PC-9 (cell line): ENCODE measurements around the gene SYDE2. TPM values are rescaled to one million over a fixed set of nuclear protein-coding genes. Genes with fewer than 3 reads are reported as not detected.

Experiments
- BruUV-seq: library from RNA; stranded (reverse); fragments of 400-500 nt; replicated peaks from 2 replicates; lab custom pipeline; 2021; lab: Mats Ljungman, UMichigan
- CTCF ChIA-PET: fragments of 300-600 bp; sonication (Branson Sonifier 250); formaldehyde crosslinking; loops from one replicate; lab custom pipeline; 2022; ENCODE audit warnings: antibody characterized with exemption; lab: Charles Lee
- POLR2A ChIA-PET: fragments of 300-600 bp; sonication (Branson Sonifier 250); formaldehyde crosslinking; loops from one replicate; lab custom pipeline; 2022; ENCODE audit warnings: antibody characterized with exemption; ENCODE audit not compliant: unreplicated experiment; lab: Charles Lee
- DNase-seq, 2 experiments: peaks; one replicate each; pipeline versions ENCODE4 v3.0.0 to v3.0.0-alpha.2; 2015 to 2022; ENCODE audit warnings: mixed read lengths in 1 of 2
- H2AFZ ChIP-seq: fragments of 200-600 bp; sonication (generic); 2 replicates; pipeline ENCODE4 v1.8.1; 2017; ENCODE audit warnings: antibody characterized with exemption
- H3F3A ChIP-seq: fragments of 200-600 bp; sonication (generic); 2 replicates; pipeline ENCODE4 v1.8.1; 2017; ENCODE audit warnings: antibody characterized with exemption, mild to moderate bottlenecking, low read depth; ENCODE audit not compliant: insufficient read depth
- H3K27ac ChIP-seq: fragments of 200-600 bp; sonication (generic); 2 replicates; pipeline ENCODE4 v1.6.1; 2016; ENCODE audit warnings: mixed run types
- H3K27me3 ChIP-seq: fragments of 200-600 bp; sonication (generic); 2 replicates; pipeline ENCODE4 v1.6.1; 2016; ENCODE audit warnings: low read depth, mixed run types; ENCODE audit not compliant: insufficient read depth
- H3K36me3 ChIP-seq: fragments of 200-600 bp; sonication (generic); 2 replicates; pipeline ENCODE4 v1.6.1; 2016; ENCODE audit warnings: low read depth, mixed run types
- H3K4me1 ChIP-seq: fragments of 200-600 bp; sonication (generic); replicated peaks from 2 replicates; pipeline ENCODE4 v1.6.1; 2016; ENCODE audit warnings: mixed run types; ENCODE audit not compliant: insufficient read depth
- H3K4me2 ChIP-seq: fragments of 200-600 bp; sonication (generic); 2 replicates; pipeline ENCODE4 v1.6.1; 2017; ENCODE audit warnings: mixed run types
- H3K4me3 ChIP-seq: fragments of 200-600 bp; sonication (generic); 2 replicates; pipeline ENCODE4 v1.6.1; 2016; ENCODE audit warnings: mixed run types
- H3K79me2 ChIP-seq: fragments of 200-600 bp; sonication (generic); 2 replicates; pipeline ENCODE4 v1.6.1; 2017; ENCODE audit warnings: low read depth, mixed run types
- H3K9me2 ChIP-seq: fragments of 200-600 bp; sonication (generic); 2 replicates; pipeline ENCODE4 v1.8.1; 2017; ENCODE audit warnings: mild to moderate bottlenecking; ENCODE audit not compliant: insufficient read depth
- H3K9me3 ChIP-seq: fragments of 200-600 bp; sonication (generic); 2 replicates; pipeline ENCODE4 v1.8.1; 2016; ENCODE audit warnings: low read depth; ENCODE audit not compliant: insufficient read depth
- H4K20me1 ChIP-seq: fragments of 200-600 bp; sonication (generic); 2 replicates; pipeline ENCODE4 v1.8.1; 2017; ENCODE audit not compliant: insufficient read depth
- CTCF ChIP-seq: fragments of 200-600 bp; sonication (generic); conservative IDR thresholded peaks from 2 replicates; pipeline ENCODE4 v1.6.1; 2017; ENCODE audit warnings: mixed run types, antibody characterized with exemption, mild to moderate bottlenecking, moderate library complexity
- EZH2 ChIP-seq: fragments of 200-600 bp; sonication (generic); IDR thresholded peaks from 2 replicates; pipeline ENCODE4 v1.8.0; 2017; ENCODE audit warnings: antibody characterized with exemption, low read depth
- intact Hi-C: fragments of 100-400 bp; cut with micrococcal nuclease; formaldehyde crosslinking; loops from one replicate; pipeline ENCODE4 v1.10.0; 2022; ENCODE audit not compliant: unreplicated experiment
- total RNA-seq: library from RNA; stranded (reverse); gene quantifications from 2 replicates; pipeline ENCODE4 v1.2.3, GENCODE V29; 2021

The SYDE2 gene
- total RNA-seq, 1 experiment from 2014 or later, result 10.3 TPM

GRCh38 chr1:85118751-85119150, 82.1 kb downstream of the SYDE2 start:
- POLR2A ChIA-PET, result no interaction called here
- intact Hi-C loops, result no loop called here
- H3K4me1 ChIP-seq, result no peaks in the 10 kb centered on the region
- no peaks in the 10 kb centered on the region for H3K9me2 ChIP-seq
- H3K4me3 ChIP-seq, result no peak overlapping the region
- CTCF ChIA-PET, result no interaction called here
- no peak overlapping the region for H2AFZ ChIP-seq
- H3K4me2 ChIP-seq, result no peak overlapping the region
- BruUV-seq, result no TSS peak
- H3K79me2 ChIP-seq, result no peaks in the 10 kb centered on the region
- no peaks in the 10 kb centered on the region for H3F3A ChIP-seq
- TF ChIP-seq CTCF (no peak), EZH2 (no peak)
- no peak for DNase-seq
- H4K20me1 ChIP-seq, result no peaks in the 10 kb centered on the region
- H3K9me3 ChIP-seq, result no peaks in the 10 kb centered on the region
- H3K27me3 ChIP-seq, result no peaks in the 10 kb centered on the region
- H3K27ac ChIP-seq, result no peak overlapping the region
- H3K36me3 ChIP-seq, result no peaks in the 10 kb centered on the region

- DNase-seq, result no peak
- ChIA-PET CTCF (no interaction called here), POLR2A (no interaction called here)
- Histone ChIP-seq H3K4me1 (no peaks in the 10 kb centered on the region), H3K79me2 (no peaks in the 10 kb centered on the region), H2AFZ (no peak overlapping the region), H3K9me3 (no peaks in the 10 kb centered on the region), H3K4me3 (no peak overlapping the region), H3K36me3 (no peaks in the 10 kb centered on the region), H3K27ac (no peak overlapping the region), H4K20me1 (no peaks in the 10 kb centered on the region), H3F3A (no peaks in the 10 kb centered on the region), H3K4me2 (no peak overlapping the region), H3K9me2 (no peaks in the 10 kb centered on the region), H3K27me3 (no peaks in the 10 kb centered on the region)
- TF ChIP-seq CTCF (no peak), EZH2 (no peak)
- no TSS peak for BruUV-seq
- intact Hi-C loops, result no loop called here
These were observed 84.0 kb downstream of the SYDE2 start for GRCh38 chr1:85116856-85117255.

- no peaks in the 10 kb centered on the region for H3K79me2 ChIP-seq
- H4K20me1 ChIP-seq, result no peaks in the 10 kb centered on the region
- ChIA-PET POLR2A (no interaction called here), CTCF (no interaction called here)
- intact Hi-C loops, result no loop called here
- 0 out of 2 replicates have a peak overlapping the region, but pooled peaks have one; percentile 19 for H2AFZ ChIP-seq
- TF ChIP-seq CTCF, result no peak
- no peak for TF ChIP-seq EZH2
- DNase-seq, result no peak
- no peaks in the 10 kb centered on the region for H3K4me1 ChIP-seq
- H3K9me3 ChIP-seq, result no peaks in the 10 kb centered on the region
- H3K4me3 ChIP-seq, result no peak overlapping the region
- no TSS peak for BruUV-seq
- H3K27ac ChIP-seq, result no peak overlapping the region
- H3F3A ChIP-seq, result no peaks in the 10 kb centered on the region
- no peaks in the 10 kb centered on the region for H3K36me3 ChIP-seq
- H3K9me2 ChIP-seq, result no peaks in the 10 kb centered on the region
- no peaks in the 10 kb centered on the region for H3K27me3 ChIP-seq
- H3K4me2 ChIP-seq, result no peak overlapping the region
These were observed 84.9 kb downstream of the SYDE2 start for GRCh38 chr1:85115933-85116332.
